Liver (tissue), 9 donors: Measurements from ENCODE around the gene DLX4. TPM values are rescaled to one million over a fixed set of nuclear protein-coding genes. Genes with fewer than 3 reads are reported as not detected.

Experiments
- DNase-seq: peaks from one replicate; pipeline ENCODE4 v3.0.0-alpha.2; 2017; ENCODE audit warnings: low spot score
- H3K27ac ChIP-seq, 2 donors: one replicate each; pipeline ENCODE4 v1.7.0; 2013; ENCODE audit warnings: inconsistent platforms in 2 of 2, low read length in 2 of 2, control low read depth in 1 of 2, low read depth in 1 of 2, mild to moderate bottlenecking in 1 of 2
- H3K27me3 ChIP-seq, 4 donors: one replicate each; pipeline versions ENCODE4 v1.6.1 to v1.7.0; 2013; ENCODE audit warnings: low read length in 3 of 4, inconsistent platforms in 1 of 4, mild to moderate bottlenecking in 1 of 4, moderate library complexity in 1 of 4; ENCODE audit not compliant: control insufficient read depth in 4 of 4, insufficient read depth in 4 of 4
- H3K36me3 ChIP-seq, 4 donors: one replicate each; pipeline versions ENCODE4 v1.6.1 to v1.7.0; 2013; ENCODE audit warnings: low read length in 3 of 4, mild to moderate bottlenecking in 3 of 4, low read depth in 1 of 4, moderate library complexity in 1 of 4; ENCODE audit not compliant: control insufficient read depth in 4 of 4, insufficient read depth in 3 of 4
- H3K4me1 ChIP-seq, 4 donors: one replicate each; pipeline versions ENCODE4 v1.6.1 to v1.7.0; 2013; ENCODE audit warnings: low read length in 3 of 4, mild to moderate bottlenecking in 3 of 4, moderate library complexity in 1 of 4; ENCODE audit not compliant: control insufficient read depth in 4 of 4, insufficient read depth in 4 of 4
- H3K4me3 ChIP-seq, 3 donors: one replicate each; pipeline versions ENCODE4 v1.6.1 to v1.7.0; 2013; ENCODE audit warnings: low read length in 3 of 3, control low read depth in 1 of 3, low read depth in 1 of 3, mild to moderate bottlenecking in 1 of 3
- H3K9ac ChIP-seq, 2 donors: one replicate each; pipeline ENCODE4 v1.7.0; 2013; ENCODE audit warnings: low read length in 2 of 2, mild to moderate bottlenecking in 2 of 2, moderate library complexity in 2 of 2, control low read depth in 1 of 2, low read depth in 1 of 2
- H3K9me3 ChIP-seq, 4 donors: one replicate each; pipeline versions ENCODE4 v1.6.1 to v1.7.0; 2013; ENCODE audit warnings: low read length in 3 of 4; ENCODE audit not compliant: control insufficient read depth in 4 of 4
- ATF3 ChIP-seq: IDR thresholded peaks from 2 replicates; pipeline ENCODE4 v1.6.1; 2016; ENCODE audit warnings: antibody characterized with exemption
- CTCF ChIP-seq: fragments of 150-350 bp; IDR thresholded peaks from 2 replicates; pipeline ENCODE4 v1.5.1; 2017; ENCODE audit warnings: improper control_type of control experiment, low read depth, low read length; ENCODE audit not compliant: missing input control
- EGR1 ChIP-seq, 2 donors: IDR thresholded peaks; 2 replicates each; pipeline ENCODE4 v1.6.1; 2016 to 2018; ENCODE audit warnings: antibody characterized with exemption in 2 of 2, low read depth in 2 of 2
- FOXA1 ChIP-seq: IDR thresholded peaks from 2 replicates; pipeline ENCODE4 v1.6.1; 2016; ENCODE audit warnings: antibody characterized with exemption
- FOXA2 ChIP-seq: IDR thresholded peaks from 2 replicates; pipeline ENCODE4 v1.6.1; 2016; ENCODE audit warnings: antibody characterized with exemption
- GABPA ChIP-seq, 2 donors: IDR thresholded peaks in 1 of 2; conservative IDR thresholded peaks in 1 of 2; 2 replicates each; pipeline ENCODE4 v1.6.1; 2016; ENCODE audit warnings: antibody characterized with exemption in 2 of 2, mild to moderate bottlenecking in 1 of 2, moderate library complexity in 1 of 2
- HNF4A ChIP-seq, 2 donors: conservative IDR thresholded peaks; 2 replicates each; pipeline ENCODE4 v1.6.1; 2016; ENCODE audit warnings: antibody characterized with exemption in 2 of 2, mild to moderate bottlenecking in 2 of 2
- HNF4G ChIP-seq: IDR thresholded peaks from 2 replicates; pipeline ENCODE4 v1.6.1; 2016; ENCODE audit warnings: antibody characterized with exemption
- JUND ChIP-seq, 2 donors: IDR thresholded peaks; 2 replicates each; pipeline ENCODE4 v1.6.1; 2016; ENCODE audit warnings: antibody characterized with exemption in 2 of 2
- MAX ChIP-seq: IDR thresholded peaks from 2 replicates; pipeline ENCODE4 v1.6.1; 2016; ENCODE audit warnings: antibody characterized with exemption
- NR2F2 ChIP-seq: IDR thresholded peaks from 2 replicates; pipeline ENCODE4 v1.6.1; 2016; ENCODE audit warnings: antibody characterized with exemption
- RAD21 ChIP-seq, 2 donors: IDR thresholded peaks; 2 replicates each; pipeline ENCODE4 v1.6.1; 2016; ENCODE audit warnings: antibody characterized with exemption in 2 of 2, mild to moderate bottlenecking in 2 of 2
- REST ChIP-seq: IDR thresholded peaks from 2 replicates; pipeline ENCODE4 v1.6.1; 2016; ENCODE audit warnings: antibody characterized with exemption, mild to moderate bottlenecking
- RXRA ChIP-seq, 2 donors: IDR thresholded peaks; 2 replicates each; pipeline ENCODE4 v1.6.1; 2017 to 2018; ENCODE audit warnings: antibody characterized with exemption in 2 of 2, mild to moderate bottlenecking in 1 of 2
- SP1 ChIP-seq: IDR thresholded peaks from 2 replicates; pipeline ENCODE4 v1.6.1; 2018; ENCODE audit warnings: antibody characterized with exemption, mild to moderate bottlenecking
- TAF1 ChIP-seq: conservative IDR thresholded peaks from 2 replicates; pipeline ENCODE4 v1.6.1; 2016; ENCODE audit warnings: antibody characterized with exemption, mild to moderate bottlenecking
- YY1 ChIP-seq: IDR thresholded peaks from 2 replicates; pipeline ENCODE4 v1.6.1; 2016; ENCODE audit warnings: antibody characterized with exemption, mild to moderate bottlenecking
- ZBTB33 ChIP-seq: IDR thresholded peaks from 2 replicates; pipeline ENCODE4 v1.6.1; 2016; ENCODE audit warnings: antibody characterized with exemption
- WGBS: extraction: QIAGEN DNeasy Blood & Tissue Kit; methylation state at CpG from one replicate; pipeline ENCODE4 v1.1.7; 2013; 5-methylcytosine and 5-hydroxymethylcytosine counted together
- polyA plus RNA-seq, 2 donors: library from polyadenylated mRNA; stranded (reverse) in 1 of 2; unstranded in 1 of 2; fragments of 200-250 nt in 1 of 2; fragments of >200 nt in 1 of 2; fragmentation: Nextera tagmentation in 1 of 2; extraction: Ambion mirVana in 1 of 2; gene quantifications; one replicate each; pipeline versions ENCODE4 v1.2.1 to v1.2.3, GENCODE V29; 2013 to 2015
- total RNA-seq, 2 donors: library from RNA; depleted of rRNA; stranded (reverse); fragments of >200 nt; gene quantifications; one replicate each; pipeline ENCODE4 v1.2.3, GENCODE V29; 2014
- donor health status: healthy.
- donor health status: healthy.
- donor health status: healthy.
- donor health status: healthy.
- donor health status: healthy.

DLX4 gene
- total and polyA plus RNA-seq, 4 donors, result not detected

GRCh38 chr17:49979748-49980479, 10.9 kb downstream of the DLX4 start:
- TF ChIP-seq NR2F2 (no peak), REST (no peak), FOXA2 (no peak), MAX (no peak), TAF1 (no peak), ATF3 (no peak), CTCF (no peak), EGR1 (IDR thresholded peaks at IDR 0.05; ENCODE audit: low read depth in 2 of 2) (no peak), ZBTB33 (no peak), HNF4G (no peak), SP1 (no peak), GABPA (IDR thresholded peaks at IDR 0.05 in 1 of 2, conservative IDR thresholded peaks at IDR 0.05 in 1 of 2) (no peak), HNF4A (conservative IDR thresholded peaks at IDR 0.05) (no peak), YY1 (no peak), RXRA (IDR thresholded peaks at IDR 0.05) (no peak), FOXA1 (no peak), JUND (IDR thresholded peaks at IDR 0.05) (no peak), RAD21 (IDR thresholded peaks at IDR 0.05) (no peak)
- H3K27me3 ChIP-seq, result peaks cover 0 to 7% (median 1%) of the 10 kb centered on the region in 4 donors

More at GRCh38 chr17:49979748-49980479, 10.9 kb downstream of the DLX4 start:
- DNase-seq, result no peak
- WGBS, result 76% methylated on average over 4 of the region's 4 CpGs
- no peaks in the 10 kb centered on the region for H3K36me3 ChIP-seq
- no peaks in the 10 kb centered on the region for H3K4me1 ChIP-seq
- no peak overlapping the region for H3K4me3 ChIP-seq
- H3K9me3 ChIP-seq, result no peaks in the 10 kb centered on the region
- no peak overlapping the region for H3K9ac ChIP-seq
- no peak overlapping the region for H3K27ac ChIP-seq
